HepG2 (cell line): ENCODE data around the gene RMI2. TPM values are rescaled to one million over a fixed set of nuclear protein-coding genes. Genes with fewer than 3 reads are reported as not detected.

ENCODE experiments used
- CEBPG ChIP-seq: IDR thresholded peaks from 2 replicates; pipeline ENCODE4 v1.6.1; 2016
- MIER2 ChIP-seq: IDR thresholded peaks from 2 replicates; pipeline ENCODE4 v1.6.1; 2016; ENCODE audit warnings: missing biosample characterization, missing genetic modification reagents
- ONECUT2 ChIP-seq: sonication (generic); formaldehyde crosslinking; IDR thresholded peaks from 2 replicates; pipeline ENCODE4 v1.4.0; 2020; ENCODE audit warnings: missing genetic modification reagents
- SIN3A ChIP-seq: IDR thresholded peaks from 2 replicates; pipeline ENCODE4 v1.6.1; 2011; ENCODE audit warnings: low read depth, mild to moderate bottlenecking, control low read depth, low read length, borderline replicate concordance
- YY1 ChIP-seq: IDR thresholded peaks from 2 replicates; pipeline ENCODE4 v1.6.1; 2011; ENCODE audit warnings: low read length, low read depth, moderate library complexity, mild to moderate bottlenecking; ENCODE audit not compliant: insufficient read depth, insufficient replicate concordance
- ZBTB38 ChIP-seq: sonication (generic); formaldehyde crosslinking; IDR thresholded peaks from 2 replicates; pipeline ENCODE4 v1.5.1; 2020; ENCODE audit warnings: mild to moderate bottlenecking, missing genetic modification reagents
- ZFP62 ChIP-seq: sonication (generic); formaldehyde crosslinking; IDR thresholded peaks from 2 replicates; pipeline ENCODE4 v1.4.0; 2020; ENCODE audit warnings: missing genetic modification reagents
- ZNF232 ChIP-seq: sonication (generic); formaldehyde crosslinking; IDR thresholded peaks from 2 replicates; pipeline ENCODE4 v1.4.0; 2020; ENCODE audit warnings: missing genetic modification reagents, borderline replicate concordance
- ZNF282 ChIP-seq: fragments of 450-650 bp; IDR thresholded peaks from 2 replicates; pipeline ENCODE4 v1.6.1; 2018; ENCODE audit not compliant: partially characterized antibody
- ZNF317 ChIP-seq: sonication (generic); formaldehyde crosslinking; IDR thresholded peaks from 2 replicates; pipeline ENCODE4 v1.5.0; 2020; ENCODE audit warnings: mild to moderate bottlenecking, missing genetic modification reagents
- ZNF460 ChIP-seq: sonication (generic); formaldehyde crosslinking; IDR thresholded peaks from 2 replicates; pipeline ENCODE4 v1.5.1; 2020; ENCODE audit warnings: missing genetic modification reagents, mild to moderate bottlenecking, borderline replicate concordance
- polyA plus RNA-seq, 8 experiments: library from polyadenylated mRNA; depleted of rRNA in 3 of 8; stranded (reverse) in 7 of 8; unstranded in 1 of 8; fragments of >200 nt; fragmentation: Illumina TruSeq in 4 of 8; extraction: Trizol in 4 of 8; gene quantifications; 2 replicates each; pipeline versions ENCODE4 v1.2.1 to v1.2.3, GENCODE V29; 2011 to 2016; ENCODE audit warnings: low read depth in 4 of 8, missing spikeins in 1 of 8, mixed read lengths in 1 of 8; ENCODE audit not compliant: insufficient read depth in 1 of 8
- total RNA-seq, 5 experiments: library from RNA; depleted of rRNA; stranded (reverse); fragments of >200 nt; fragmentation: Illumina TruSeq; extraction: Trizol; gene quantifications; 2 replicates each; pipeline ENCODE4 v1.2.3, GENCODE V29; 2016; ENCODE audit warnings: low read depth in 1 of 5
- TF ChIP-seq, protein P1 (sequence below): sonication (generic); formaldehyde crosslinking; IDR thresholded peaks from 2 replicates; pipeline ENCODE4 v1.4.0; 2020; ENCODE audit warnings: low read depth, missing genetic modification reagents
- TF ChIP-seq, protein P2 (sequence below): sonication (generic); formaldehyde crosslinking; IDR thresholded peaks from 2 replicates; pipeline ENCODE4 v1.4.0; 2020; ENCODE audit warnings: missing genetic modification reagents
- TF ChIP-seq, protein P3 (sequence below): sonication (generic); formaldehyde crosslinking; IDR thresholded peaks from 2 replicates; pipeline ENCODE4 v1.8.0; 2022; ENCODE audit warnings: missing genetic modification reagents, mild to moderate bottlenecking, moderate library complexity, borderline replicate concordance
- TF ChIP-seq, protein P4 (sequence below): sonication (generic); formaldehyde crosslinking; IDR thresholded peaks from 2 replicates; pipeline ENCODE4 v1.4.0; 2020; ENCODE audit warnings: missing genetic modification reagents, borderline replicate concordance
- TF ChIP-seq, protein P5 (sequence below): sonication (generic); formaldehyde crosslinking; IDR thresholded peaks from 2 replicates; pipeline ENCODE4 v1.5.0; 2020; ENCODE audit warnings: missing genetic modification reagents

The RMI2 gene
- total and polyA plus RNA-seq, 2 of the 13 experiments (the other 11 are each of a cell fraction or from before 2014, with no cell fraction given) = 24.5 to 55.7 TPM

DNA sequence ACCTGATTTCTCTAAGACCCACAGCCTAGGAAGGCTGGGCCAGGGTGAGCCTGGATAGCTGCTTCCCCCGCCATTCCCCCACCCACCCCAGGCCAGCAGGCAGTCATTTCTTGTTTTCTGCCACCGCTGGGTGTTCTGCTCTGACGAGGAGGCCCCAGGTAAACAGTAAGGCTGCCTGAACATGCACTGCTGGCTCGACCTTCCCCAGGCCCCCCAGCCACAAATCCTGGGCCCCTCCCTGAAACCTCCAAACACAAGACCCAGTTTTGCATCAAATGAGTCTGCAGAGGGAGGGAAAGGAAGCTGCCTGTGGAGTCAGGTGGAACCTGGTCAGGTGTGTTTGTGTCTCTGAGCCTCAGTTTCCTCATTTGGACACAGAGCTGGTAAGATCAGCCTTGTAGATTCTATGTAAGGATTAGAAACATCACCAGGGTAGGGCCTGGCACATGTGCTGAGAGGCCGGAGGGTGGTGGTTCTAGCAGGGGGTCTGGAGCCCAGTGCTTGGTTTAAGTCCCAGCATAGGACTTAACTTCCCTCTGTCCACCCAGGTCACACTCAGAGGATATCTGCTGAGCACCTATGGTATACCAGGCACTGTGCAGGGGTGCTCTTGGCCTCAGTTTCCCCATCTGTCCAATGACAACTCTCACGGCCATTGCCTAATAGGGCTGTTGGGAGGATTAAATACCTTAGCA is 45.2 kb upstream of the RMI2 start (continued):
- TF ChIP-seq, protein P1, sequence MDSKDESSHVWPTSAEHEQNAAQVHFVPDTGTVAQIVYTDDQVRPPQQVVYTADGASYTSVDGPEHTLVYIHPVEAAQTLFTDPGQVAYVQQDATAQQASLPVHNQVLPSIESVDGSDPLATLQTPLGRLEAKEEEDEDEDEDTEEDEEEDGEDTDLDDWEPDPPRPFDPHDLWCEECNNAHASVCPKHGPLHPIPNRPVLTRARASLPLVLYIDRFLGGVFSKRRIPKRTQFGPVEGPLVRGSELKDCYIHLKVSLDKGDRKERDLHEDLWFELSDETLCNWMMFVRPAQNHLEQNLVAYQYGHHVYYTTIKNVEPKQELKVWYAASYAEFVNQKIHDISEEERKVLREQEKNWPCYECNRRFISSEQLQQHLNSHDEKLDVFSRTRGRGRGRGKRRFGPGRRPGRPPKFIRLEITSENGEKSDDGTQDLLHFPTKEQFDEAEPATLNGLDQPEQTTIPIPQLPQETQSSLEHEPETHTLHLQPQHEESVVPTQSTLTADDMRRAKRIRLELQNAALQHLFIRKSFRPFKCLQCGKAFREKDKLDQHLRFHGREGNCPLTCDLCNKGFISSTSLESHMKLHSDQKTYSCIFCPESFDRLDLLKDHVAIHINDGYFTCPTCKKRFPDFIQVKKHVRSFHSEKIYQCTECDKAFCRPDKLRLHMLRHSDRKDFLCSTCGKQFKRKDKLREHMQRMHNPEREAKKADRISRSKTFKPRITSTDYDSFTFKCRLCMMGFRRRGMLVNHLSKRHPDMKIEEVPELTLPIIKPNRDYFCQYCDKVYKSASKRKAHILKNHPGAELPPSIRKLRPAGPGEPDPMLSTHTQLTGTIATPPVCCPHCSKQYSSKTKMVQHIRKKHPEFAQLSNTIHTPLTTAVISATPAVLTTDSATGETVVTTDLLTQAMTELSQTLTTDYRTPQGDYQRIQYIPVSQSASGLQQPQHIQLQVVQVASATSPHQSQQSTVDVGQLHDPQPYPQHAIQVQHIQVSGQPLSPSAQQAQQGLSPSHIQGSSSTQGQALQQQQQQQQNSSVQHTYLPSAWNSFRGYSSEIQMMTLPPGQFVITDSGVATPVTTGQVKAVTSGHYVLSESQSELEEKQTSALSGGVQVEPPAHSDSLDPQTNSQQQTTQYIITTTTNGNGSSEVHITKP = no peak
- TF ChIP-seq ZFP62 = 0 out of 2 replicates have a peak, but pooled peaks have one; percentile 81
- no peak for TF ChIP-seq YY1
- TF ChIP-seq, protein P2, sequence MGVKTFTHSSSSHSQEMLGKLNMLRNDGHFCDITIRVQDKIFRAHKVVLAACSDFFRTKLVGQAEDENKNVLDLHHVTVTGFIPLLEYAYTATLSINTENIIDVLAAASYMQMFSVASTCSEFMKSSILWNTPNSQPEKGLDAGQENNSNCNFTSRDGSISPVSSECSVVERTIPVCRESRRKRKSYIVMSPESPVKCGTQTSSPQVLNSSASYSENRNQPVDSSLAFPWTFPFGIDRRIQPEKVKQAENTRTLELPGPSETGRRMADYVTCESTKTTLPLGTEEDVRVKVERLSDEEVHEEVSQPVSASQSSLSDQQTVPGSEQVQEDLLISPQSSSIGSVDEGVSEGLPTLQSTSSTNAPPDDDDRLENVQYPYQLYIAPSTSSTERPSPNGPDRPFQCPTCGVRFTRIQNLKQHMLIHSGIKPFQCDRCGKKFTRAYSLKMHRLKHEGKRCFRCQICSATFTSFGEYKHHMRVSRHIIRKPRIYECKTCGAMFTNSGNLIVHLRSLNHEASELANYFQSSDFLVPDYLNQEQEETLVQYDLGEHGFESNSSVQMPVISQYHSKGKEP (CRISPR knock-in tag) = no peak
- TF ChIP-seq ZNF460 (CRISPR knock-in tag) = no peak
- no peak for TF ChIP-seq CEBPG
- no peak for TF ChIP-seq ONECUT2
- TF ChIP-seq, protein P3, sequence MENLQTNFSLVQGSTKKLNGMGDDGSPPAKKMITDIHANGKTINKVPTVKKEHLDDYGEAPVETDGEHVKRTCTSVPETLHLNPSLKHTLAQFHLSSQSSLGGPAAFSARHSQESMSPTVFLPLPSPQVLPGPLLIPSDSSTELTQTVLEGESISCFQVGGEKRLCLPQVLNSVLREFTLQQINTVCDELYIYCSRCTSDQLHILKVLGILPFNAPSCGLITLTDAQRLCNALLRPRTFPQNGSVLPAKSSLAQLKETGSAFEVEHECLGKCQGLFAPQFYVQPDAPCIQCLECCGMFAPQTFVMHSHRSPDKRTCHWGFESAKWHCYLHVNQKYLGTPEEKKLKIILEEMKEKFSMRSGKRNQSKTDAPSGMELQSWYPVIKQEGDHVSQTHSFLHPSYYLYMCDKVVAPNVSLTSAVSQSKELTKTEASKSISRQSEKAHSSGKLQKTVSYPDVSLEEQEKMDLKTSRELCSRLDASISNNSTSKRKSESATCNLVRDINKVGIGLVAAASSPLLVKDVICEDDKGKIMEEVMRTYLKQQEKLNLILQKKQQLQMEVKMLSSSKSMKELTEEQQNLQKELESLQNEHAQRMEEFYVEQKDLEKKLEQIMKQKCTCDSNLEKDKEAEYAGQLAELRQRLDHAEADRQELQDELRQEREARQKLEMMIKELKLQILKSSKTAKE (CRISPR knock-in tag) = no peak
- 0 out of 2 replicates have a peak, but pooled peaks have one; percentile 17 for TF ChIP-seq ZNF317 (CRISPR knock-in tag)
- no peak for TF ChIP-seq SIN3A
- TF ChIP-seq, protein P4, sequence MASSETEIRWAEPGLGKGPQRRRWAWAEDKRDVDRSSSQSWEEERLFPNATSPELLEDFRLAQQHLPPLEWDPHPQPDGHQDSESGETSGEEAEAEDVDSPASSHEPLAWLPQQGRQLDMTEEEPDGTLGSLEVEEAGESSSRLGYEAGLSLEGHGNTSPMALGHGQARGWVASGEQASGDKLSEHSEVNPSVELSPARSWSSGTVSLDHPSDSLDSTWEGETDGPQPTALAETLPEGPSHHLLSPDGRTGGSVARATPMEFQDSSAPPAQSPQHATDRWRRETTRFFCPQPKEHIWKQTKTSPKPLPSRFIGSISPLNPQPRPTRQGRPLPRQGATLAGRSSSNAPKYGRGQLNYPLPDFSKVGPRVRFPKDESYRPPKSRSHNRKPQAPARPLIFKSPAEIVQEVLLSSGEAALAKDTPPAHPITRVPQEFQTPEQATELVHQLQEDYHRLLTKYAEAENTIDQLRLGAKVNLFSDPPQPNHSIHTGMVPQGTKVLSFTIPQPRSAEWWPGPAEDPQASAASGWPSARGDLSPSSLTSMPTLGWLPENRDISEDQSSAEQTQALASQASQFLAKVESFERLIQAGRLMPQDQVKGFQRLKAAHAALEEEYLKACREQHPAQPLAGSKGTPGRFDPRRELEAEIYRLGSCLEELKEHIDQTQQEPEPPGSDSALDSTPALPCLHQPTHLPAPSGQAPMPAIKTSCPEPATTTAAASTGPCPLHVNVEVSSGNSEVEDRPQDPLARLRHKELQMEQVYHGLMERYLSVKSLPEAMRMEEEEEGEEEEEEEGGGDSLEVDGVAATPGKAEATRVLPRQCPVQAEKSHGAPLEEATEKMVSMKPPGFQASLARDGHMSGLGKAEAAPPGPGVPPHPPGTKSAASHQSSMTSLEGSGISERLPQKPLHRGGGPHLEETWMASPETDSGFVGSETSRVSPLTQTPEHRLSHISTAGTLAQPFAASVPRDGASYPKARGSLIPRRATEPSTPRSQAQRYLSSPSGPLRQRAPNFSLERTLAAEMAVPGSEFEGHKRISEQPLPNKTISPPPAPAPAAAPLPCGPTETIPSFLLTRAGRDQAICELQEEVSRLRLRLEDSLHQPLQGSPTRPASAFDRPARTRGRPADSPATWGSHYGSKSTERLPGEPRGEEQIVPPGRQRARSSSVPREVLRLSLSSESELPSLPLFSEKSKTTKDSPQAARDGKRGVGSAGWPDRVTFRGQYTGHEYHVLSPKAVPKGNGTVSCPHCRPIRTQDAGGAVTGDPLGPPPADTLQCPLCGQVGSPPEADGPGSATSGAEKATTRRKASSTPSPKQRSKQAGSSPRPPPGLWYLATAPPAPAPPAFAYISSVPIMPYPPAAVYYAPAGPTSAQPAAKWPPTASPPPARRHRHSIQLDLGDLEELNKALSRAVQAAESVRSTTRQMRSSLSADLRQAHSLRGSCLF = no peak
- no peak for TF ChIP-seq ZNF232 (CRISPR knock-in tag)
- no peak for TF ChIP-seq ZNF282
- TF ChIP-seq, protein P5, sequence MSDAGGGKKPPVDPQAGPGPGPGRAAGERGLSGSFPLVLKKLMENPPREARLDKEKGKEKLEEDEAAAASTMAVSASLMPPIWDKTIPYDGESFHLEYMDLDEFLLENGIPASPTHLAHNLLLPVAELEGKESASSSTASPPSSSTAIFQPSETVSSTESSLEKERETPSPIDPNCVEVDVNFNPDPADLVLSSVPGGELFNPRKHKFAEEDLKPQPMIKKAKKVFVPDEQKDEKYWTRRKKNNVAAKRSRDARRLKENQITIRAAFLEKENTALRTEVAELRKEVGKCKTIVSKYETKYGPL (CRISPR knock-in tag) = no peak
- TF ChIP-seq MIER2 (CRISPR knock-in tag) = no peak
- no peak for TF ChIP-seq ZBTB38 (CRISPR knock-in tag)
